COLO829 (cell line): ENCODE results near the gene DALRD3.

Source experiments
- DNase-seq: peaks from one replicate; pipeline ENCODE4 v3.0.0; 2012; ENCODE audit warnings: low spot score

The DALRD3 gene

GRCh38 chr3:49017971-49018706 lies at the start of gene DALRD3:
TSS of gene DALRD3 (minus strand) at chr3:49018580. CDS start at chr3:49018564, 16 bp downstream.
- no peak for DNase-seq

GRCh38 chr3:49058011-49058410 lies 39.6 kb upstream of the DALRD3 start:
- DNase-seq: no peak

- DNase-seq: no peak
Measured at GRCh38 chr3:49057268-49057667, 38.9 kb upstream of the DALRD3 start.

- DNase-seq: no peak
Measured at GRCh38 chr3:49054344-49054862, 36.0 kb upstream of the DALRD3 start.

GRCh38 chr3:49053543-49053942 lies 35.2 kb upstream of the DALRD3 start:
- no peak for DNase-seq

GRCh38 chr3:49035281-49035680 lies 16.9 kb upstream of the DALRD3 start:
- DNase-seq: no peak

GRCh38 chr3:49034650-49035049 lies 16.3 kb upstream of the DALRD3 start:
- DNase-seq: no peak

- no peak for DNase-seq
Measured at GRCh38 chr3:49032646-49033304, 14.4 kb upstream of the DALRD3 start.

- DNase-seq: no peak
Measured at GRCh38 chr3:49030321-49030720, 11.9 kb upstream of the DALRD3 start.

GRCh38 chr3:49029563-49029884 lies 11.1 kb upstream of the DALRD3 start:
- no peak for DNase-seq

GRCh38 chr3:49028673-49029562 lies 10.5 kb upstream of the DALRD3 start, which contains the start of gene IMPDH2:
TSS of gene IMPDH2 (minus strand) at chr3:49029398. CDS start at chr3:49029350, 48 bp downstream.
- DNase-seq: peak; percentile 89

GRCh38 chr3:49028298-49028672 lies 9.9 kb upstream of the DALRD3 start:
- DNase-seq: no peak

GRCh38 chr3:49027634-49028033 lies 9.3 kb upstream of the DALRD3 start:
- no peak for DNase-seq

- DNase-seq: no peak
Measured at GRCh38 chr3:49026536-49026935, 8.2 kb upstream of the DALRD3 start.

GRCh38 chr3:49025793-49026520 lies 7.6 kb upstream of the DALRD3 start:
- DNase-seq: no peak

GRCh38 chr3:49025005-49025792 lies 6.8 kb upstream of the DALRD3 start:
- no peak for DNase-seq

GRCh38 chr3:49024449-49024848 lies 6.1 kb upstream of the DALRD3 start:
- DNase-seq: no peak

GRCh38 chr3:49023775-49024174 lies 5.4 kb upstream of the DALRD3 start:
- DNase-seq: no peak

- DNase-seq: no peak
Measured at GRCh38 chr3:49022688-49023171, 4.3 kb upstream of the DALRD3 start.

- DNase-seq: peak; percentile 84
Measured at GRCh38 chr3:49021813-49022687, 3.7 kb upstream of the DALRD3 start, which contains the start of gene NDUFAF3. TSS of gene NDUFAF3 (plus strand) at chr3:49022121. CDS start at chr3:49022145, 24 bp downstream.
